ENCODE results near the gene PSMG3. TPM values are rescaled to one million over a fixed set of nuclear protein-coding genes. Genes with fewer than 3 reads are reported as not detected.

PSMG3 gene
- total and polyA plus RNA-seq, 2 experiments from 2014 or later = 32.7 to 41.2 TPM

DNA sequence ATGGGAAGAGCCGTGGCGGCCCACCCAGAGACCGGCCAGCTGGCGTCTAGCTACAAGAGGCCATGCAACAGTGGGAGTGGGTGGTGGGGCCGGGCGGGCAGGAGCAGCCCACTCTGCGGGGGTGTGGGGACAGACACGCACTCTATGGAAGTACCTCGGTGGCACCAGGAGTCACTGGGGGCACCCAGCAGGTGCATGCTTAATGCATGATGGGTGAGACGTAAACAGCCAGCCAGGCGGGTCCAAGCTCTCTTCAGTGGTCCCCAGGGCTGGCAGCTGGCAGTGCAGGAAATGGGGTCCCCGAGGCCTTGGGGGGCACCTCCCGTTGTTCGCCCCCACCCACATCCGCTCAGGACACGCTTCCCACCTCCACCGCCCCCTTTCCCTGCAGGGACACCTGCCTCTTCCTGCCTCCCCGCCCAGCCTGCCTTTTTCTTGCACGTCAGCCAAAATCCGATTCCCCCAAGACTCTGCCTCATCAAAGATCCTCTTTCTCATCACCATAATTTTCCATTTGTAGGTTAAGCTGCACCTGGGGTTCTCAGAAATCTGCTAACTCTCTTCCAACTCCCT, 22.6 kb upstream of the PSMG3 start:
- H3K27ac ChIP-seq = no peak overlapping the region
- no peak overlapping the region for H3K4me3 ChIP-seq
- peaks cover 23% of the 10 kb centered on the region for H3K27me3 ChIP-seq
- no peaks in the 10 kb centered on the region for H3K4me1 ChIP-seq (ENCODE audit: low read depth)
- no peak for TF ChIP-seq CTCF (IDR thresholded peaks at IDR 0.05; ENCODE audit: low read depth, low read length)
- no peaks in the 10 kb centered on the region for H3K9me3 ChIP-seq (ENCODE audit: low read depth)
- DNase-seq (ENCODE audit: low read depth in 1 of 2, low spot score in 1 of 2) = no peak
- no peaks in the 10 kb centered on the region for H3K36me3 ChIP-seq

GRCh38 chr7:1591876-1592275, 22.0 kb upstream of the PSMG3 start:
- DNase-seq (ENCODE audit: low read depth in 1 of 2, low spot score in 1 of 2) = no peak
- H3K27me3 ChIP-seq = peaks cover 23% of the 10 kb centered on the region
- no peaks in the 10 kb centered on the region for H3K36me3 ChIP-seq
- no peaks in the 10 kb centered on the region for H3K4me1 ChIP-seq (ENCODE audit: low read depth)
- H3K4me3 ChIP-seq = no peak overlapping the region
- H3K9me3 ChIP-seq (ENCODE audit: low read depth) = no peaks in the 10 kb centered on the region
- no peak for TF ChIP-seq CTCF (IDR thresholded peaks at IDR 0.05; ENCODE audit: low read depth, low read length)
- no peak overlapping the region for H3K27ac ChIP-seq

GRCh38 chr7:1591396-1591795, 21.6 kb upstream of the PSMG3 start:
- Histone ChIP-seq H3K27me3 (peaks cover 23% of the 10 kb centered on the region), H3K27ac (no peak overlapping the region), H3K36me3 (no peaks in the 10 kb centered on the region), H3K9me3 (ENCODE audit: low read depth) (no peaks in the 10 kb centered on the region), H3K4me3 (no peak overlapping the region), H3K4me1 (ENCODE audit: low read depth) (no peaks in the 10 kb centered on the region)
- no peak for TF ChIP-seq CTCF (IDR thresholded peaks at IDR 0.05; ENCODE audit: low read depth, low read length)
- DNase-seq (ENCODE audit: low read depth in 1 of 2, low spot score in 1 of 2) = no peak

GRCh38 chr7:1590887-1591286, 21.1 kb upstream of the PSMG3 start:
- H3K9me3 ChIP-seq (ENCODE audit: low read depth) = no peaks in the 10 kb centered on the region
- H3K36me3 ChIP-seq = no peaks in the 10 kb centered on the region
- no peaks in the 10 kb centered on the region for H3K4me1 ChIP-seq (ENCODE audit: low read depth)
- no peak overlapping the region for H3K4me3 ChIP-seq
- peaks cover 23% of the 10 kb centered on the region for H3K27me3 ChIP-seq
- no peak for DNase-seq (ENCODE audit: low read depth in 1 of 2, low spot score in 1 of 2)
- TF ChIP-seq CTCF (IDR thresholded peaks at IDR 0.05; ENCODE audit: low read depth, low read length) = no peak
- no peak overlapping the region for H3K27ac ChIP-seq

DNA sequence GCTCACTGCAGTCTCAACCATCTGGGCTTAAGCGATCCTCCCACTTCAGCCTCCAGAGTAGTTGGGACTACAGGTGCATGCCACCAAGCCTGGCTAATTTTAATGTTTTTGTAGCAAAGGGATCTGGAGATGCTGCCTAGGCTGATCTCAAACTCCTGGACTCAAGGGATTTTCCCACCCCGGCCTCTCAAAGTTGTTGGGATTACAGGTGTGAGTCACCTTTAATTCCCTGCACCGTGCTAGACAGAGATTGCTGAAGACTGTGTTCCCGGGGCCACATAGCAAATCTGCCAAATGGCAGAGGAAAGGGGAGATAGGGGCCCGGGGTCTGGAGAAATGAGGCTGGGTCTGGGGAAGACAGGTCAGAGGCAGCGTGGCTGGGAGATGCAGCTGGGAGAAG, 20.6 kb upstream of the PSMG3 start:
- Histone ChIP-seq H3K27me3 (peaks cover 23% of the 10 kb centered on the region), H3K36me3 (no peaks in the 10 kb centered on the region), H3K27ac (no peak overlapping the region), H3K4me3 (no peak overlapping the region), H3K9me3 (ENCODE audit: low read depth) (no peaks in the 10 kb centered on the region), H3K4me1 (ENCODE audit: low read depth) (no peaks in the 10 kb centered on the region)
- TF ChIP-seq CTCF (IDR thresholded peaks at IDR 0.05; ENCODE audit: low read depth, low read length) = no peak
- no peak for DNase-seq (ENCODE audit: low read depth in 1 of 2, low spot score in 1 of 2)

GRCh38 chr7:1588978-1589377, 19.1 kb upstream of the PSMG3 start:
- H3K4me3 ChIP-seq = no peak overlapping the region
- no peak for DNase-seq (ENCODE audit: low read depth in 1 of 2, low spot score in 1 of 2)
- no peaks in the 10 kb centered on the region for H3K9me3 ChIP-seq (ENCODE audit: low read depth)
- peaks cover 23% of the 10 kb centered on the region for H3K27me3 ChIP-seq
- no peak for TF ChIP-seq CTCF (IDR thresholded peaks at IDR 0.05; ENCODE audit: low read depth, low read length)
- H3K36me3 ChIP-seq = no peaks in the 10 kb centered on the region
- H3K4me1 ChIP-seq (ENCODE audit: low read depth) = no peaks in the 10 kb centered on the region
- no peak overlapping the region for H3K27ac ChIP-seq

Data from cardiac muscle cell (in vitro differentiated cells and primary cell).